ENCODE results near the gene SMARCD3. TPM values are rescaled to one million over a fixed set of nuclear protein-coding genes. Genes with fewer than 3 reads are reported as not detected.

SMARCD3 gene
- total and polyA plus RNA-seq, 2 of the 13 experiments (the other 11 are each of a cell fraction or from before 2014, with no cell fraction given): 0.20 to 0.62 TPM

DNA sequence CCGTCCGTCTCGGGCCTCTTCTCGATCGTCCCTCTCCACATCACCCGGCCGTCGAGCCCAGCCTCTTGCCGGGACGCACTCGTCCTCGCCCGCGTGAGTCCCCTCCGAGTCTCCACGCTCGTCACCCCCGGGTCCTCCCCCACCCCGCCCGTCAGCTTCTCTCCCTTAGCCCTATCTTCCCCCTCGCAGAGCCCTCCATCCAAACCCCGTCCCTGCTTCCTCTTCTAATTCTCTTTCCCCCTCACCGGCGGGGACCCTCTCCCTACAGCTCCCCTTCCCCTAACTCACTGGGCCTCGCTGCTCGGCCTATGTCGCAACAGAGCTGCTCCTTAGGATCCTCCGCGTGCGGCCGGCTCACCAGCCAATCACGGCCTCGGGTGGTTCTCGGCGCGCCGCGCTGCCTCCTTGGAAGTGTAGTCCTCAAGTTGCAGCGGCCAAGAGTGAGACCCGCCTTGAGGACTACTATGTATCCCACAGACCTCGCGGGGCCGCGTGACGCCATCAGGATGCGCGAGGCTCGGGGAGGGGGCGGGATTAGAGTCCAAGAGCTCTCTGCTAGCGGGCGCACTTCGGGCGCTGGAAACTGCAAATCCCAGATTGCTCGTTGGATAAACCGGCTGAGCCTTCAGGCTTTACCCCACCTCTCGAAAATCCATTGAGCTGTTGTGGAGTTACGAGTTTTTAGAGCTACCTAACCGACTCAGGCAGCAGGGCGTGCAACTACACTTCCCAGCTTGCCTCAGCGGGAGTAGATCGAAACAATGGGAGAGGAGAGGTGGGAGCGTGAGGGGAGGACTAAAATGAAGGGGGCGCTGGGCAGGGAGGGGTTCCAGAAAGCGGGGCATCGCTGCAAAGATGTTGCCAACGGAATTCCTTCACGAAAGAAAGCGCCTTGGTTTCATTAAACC is 21.4 kb downstream of the SMARCD3 start, which contains the start of gene ABCF2 (continued):
- TF ChIP-seq, protein P1, sequence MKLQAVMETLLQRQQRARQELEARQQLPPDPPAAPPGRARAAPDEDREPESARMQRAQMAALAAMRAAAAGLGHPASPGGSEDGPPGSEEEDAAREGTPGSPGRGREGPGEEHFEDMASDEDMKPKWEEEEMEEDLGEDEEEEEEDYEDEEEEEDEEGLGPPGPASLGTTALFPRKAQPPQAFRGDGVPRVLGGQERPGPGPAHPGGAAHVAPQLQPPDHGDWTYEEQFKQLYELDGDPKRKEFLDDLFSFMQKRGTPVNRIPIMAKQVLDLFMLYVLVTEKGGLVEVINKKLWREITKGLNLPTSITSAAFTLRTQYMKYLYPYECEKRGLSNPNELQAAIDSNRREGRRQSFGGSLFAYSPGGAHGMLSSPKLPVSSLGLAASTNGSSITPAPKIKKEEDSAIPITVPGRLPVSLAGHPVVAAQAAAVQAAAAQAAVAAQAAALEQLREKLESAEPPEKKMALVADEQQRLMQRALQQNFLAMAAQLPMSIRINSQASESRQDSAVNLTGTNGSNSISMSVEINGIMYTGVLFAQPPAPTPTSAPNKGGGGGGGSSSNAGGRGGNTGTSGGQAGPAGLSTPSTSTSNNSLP (IDR thresholded peaks at IDR 0.05; ENCODE audit: low read depth, low read length): 0 out of 2 replicates have a peak, but pooled peaks have one; percentile 22
- TF ChIP-seq, protein P2, sequence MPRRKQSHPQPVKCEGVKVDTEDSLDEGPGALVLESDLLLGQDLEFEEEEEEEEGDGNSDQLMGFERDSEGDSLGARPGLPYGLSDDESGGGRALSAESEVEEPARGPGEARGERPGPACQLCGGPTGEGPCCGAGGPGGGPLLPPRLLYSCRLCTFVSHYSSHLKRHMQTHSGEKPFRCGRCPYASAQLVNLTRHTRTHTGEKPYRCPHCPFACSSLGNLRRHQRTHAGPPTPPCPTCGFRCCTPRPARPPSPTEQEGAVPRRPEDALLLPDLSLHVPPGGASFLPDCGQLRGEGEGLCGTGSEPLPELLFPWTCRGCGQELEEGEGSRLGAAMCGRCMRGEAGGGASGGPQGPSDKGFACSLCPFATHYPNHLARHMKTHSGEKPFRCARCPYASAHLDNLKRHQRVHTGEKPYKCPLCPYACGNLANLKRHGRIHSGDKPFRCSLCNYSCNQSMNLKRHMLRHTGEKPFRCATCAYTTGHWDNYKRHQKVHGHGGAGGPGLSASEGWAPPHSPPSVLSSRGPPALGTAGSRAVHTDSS (CRISPR knock-in tag; conservative IDR thresholded peaks at IDR 0.05): no peak
- TF ChIP-seq THAP11 (CRISPR knock-in tag; IDR thresholded peaks at IDR 0.05): peak; percentile 98
- TF ChIP-seq, protein P3, sequence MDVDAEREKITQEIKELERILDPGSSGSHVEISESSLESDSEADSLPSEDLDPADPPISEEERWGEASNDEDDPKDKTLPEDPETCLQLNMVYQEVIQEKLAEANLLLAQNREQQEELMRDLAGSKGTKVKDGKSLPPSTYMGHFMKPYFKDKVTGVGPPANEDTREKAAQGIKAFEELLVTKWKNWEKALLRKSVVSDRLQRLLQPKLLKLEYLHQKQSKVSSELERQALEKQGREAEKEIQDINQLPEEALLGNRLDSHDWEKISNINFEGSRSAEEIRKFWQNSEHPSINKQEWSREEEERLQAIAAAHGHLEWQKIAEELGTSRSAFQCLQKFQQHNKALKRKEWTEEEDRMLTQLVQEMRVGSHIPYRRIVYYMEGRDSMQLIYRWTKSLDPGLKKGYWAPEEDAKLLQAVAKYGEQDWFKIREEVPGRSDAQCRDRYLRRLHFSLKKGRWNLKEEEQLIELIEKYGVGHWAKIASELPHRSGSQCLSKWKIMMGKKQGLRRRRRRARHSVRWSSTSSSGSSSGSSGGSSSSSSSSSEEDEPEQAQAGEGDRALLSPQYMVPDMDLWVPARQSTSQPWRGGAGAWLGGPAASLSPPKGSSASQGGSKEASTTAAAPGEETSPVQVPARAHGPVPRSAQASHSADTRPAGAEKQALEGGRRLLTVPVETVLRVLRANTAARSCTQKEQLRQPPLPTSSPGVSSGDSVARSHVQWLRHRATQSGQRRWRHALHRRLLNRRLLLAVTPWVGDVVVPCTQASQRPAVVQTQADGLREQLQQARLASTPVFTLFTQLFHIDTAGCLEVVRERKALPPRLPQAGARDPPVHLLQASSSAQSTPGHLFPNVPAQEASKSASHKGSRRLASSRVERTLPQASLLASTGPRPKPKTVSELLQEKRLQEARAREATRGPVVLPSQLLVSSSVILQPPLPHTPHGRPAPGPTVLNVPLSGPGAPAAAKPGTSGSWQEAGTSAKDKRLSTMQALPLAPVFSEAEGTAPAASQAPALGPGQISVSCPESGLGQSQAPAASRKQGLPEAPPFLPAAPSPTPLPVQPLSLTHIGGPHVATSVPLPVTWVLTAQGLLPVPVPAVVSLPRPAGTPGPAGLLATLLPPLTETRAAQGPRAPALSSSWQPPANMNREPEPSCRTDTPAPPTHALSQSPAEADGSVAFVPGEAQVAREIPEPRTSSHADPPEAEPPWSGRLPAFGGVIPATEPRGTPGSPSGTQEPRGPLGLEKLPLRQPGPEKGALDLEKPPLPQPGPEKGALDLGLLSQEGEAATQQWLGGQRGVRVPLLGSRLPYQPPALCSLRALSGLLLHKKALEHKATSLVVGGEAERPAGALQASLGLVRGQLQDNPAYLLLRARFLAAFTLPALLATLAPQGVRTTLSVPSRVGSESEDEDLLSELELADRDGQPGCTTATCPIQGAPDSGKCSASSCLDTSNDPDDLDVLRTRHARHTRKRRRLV (CRISPR knock-in tag; IDR thresholded peaks at IDR 0.05): no peak
- 0 out of 2 replicates have a peak, but pooled peaks have one; percentile 28 for TF ChIP-seq ZNF616 (CRISPR knock-in tag; IDR thresholded peaks at IDR 0.05; ENCODE audit: low read depth)
- TF ChIP-seq TBX2 (CRISPR knock-in tag; IDR thresholded peaks at IDR 0.05; ENCODE audit: borderline replicate concordance): peak; percentile 71
- peak; percentile 85 for TF ChIP-seq MYC (CRISPR knock-in tag; IDR thresholded peaks at IDR 0.05; ENCODE audit: borderline replicate concordance)
- TF ChIP-seq, protein P4, sequence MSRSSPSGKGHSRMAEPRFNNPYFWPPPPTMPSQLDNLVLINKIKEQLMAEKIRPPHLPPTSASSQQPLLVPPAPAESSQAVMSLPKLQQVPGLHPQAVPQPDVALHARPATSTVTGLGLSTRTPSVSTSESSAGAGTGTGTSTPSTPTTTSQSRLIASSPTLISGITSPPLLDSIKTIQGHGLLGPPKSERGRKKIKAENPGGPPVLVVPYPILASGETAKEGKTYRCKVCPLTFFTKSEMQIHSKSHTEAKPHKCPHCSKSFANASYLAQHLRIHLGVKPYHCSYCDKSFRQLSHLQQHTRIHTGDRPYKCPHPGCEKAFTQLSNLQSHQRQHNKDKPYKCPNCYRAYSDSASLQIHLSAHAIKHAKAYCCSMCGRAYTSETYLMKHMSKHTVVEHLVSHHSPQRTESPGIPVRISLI (CRISPR knock-in tag; IDR thresholded peaks at IDR 0.05; ENCODE audit: borderline replicate concordance): 0 out of 2 replicates have a peak, but pooled peaks have one; percentile 15
- TF ChIP-seq ATF1 (CRISPR knock-in tag; IDR thresholded peaks at IDR 0.05): peak; percentile 99
- no peak for TF ChIP-seq NR2F2 (IDR thresholded peaks at IDR 0.05; ENCODE audit: borderline replicate concordance, low read depth)
- TF ChIP-seq LCORL (IDR thresholded peaks at IDR 0.05): no peak
- TF ChIP-seq LCORL (CRISPR knock-in tag; IDR thresholded peaks at IDR 0.05): peak; percentile 76
- TF ChIP-seq HDAC6 (IDR thresholded peaks at IDR 0.05; ENCODE audit: low read depth, low read length): no peak
- TF ChIP-seq NFYB (CRISPR knock-in tag; IDR thresholded peaks at IDR 0.05): peak; percentile 86
- no peak for TF ChIP-seq ZNF34 (CRISPR knock-in tag; IDR thresholded peaks at IDR 0.05; ENCODE audit: borderline replicate concordance)
- TF ChIP-seq DMAP1 (CRISPR knock-in tag; IDR thresholded peaks at IDR 0.05): peak; percentile 82; the same call in 1 of the 2 replicates

Measured in HepG2 (cell line).